ENCODE data around the gene IRF4. TPM values are rescaled to one million over a fixed set of nuclear protein-coding genes. Genes with fewer than 3 reads are reported as not detected.
"Not testable (repeated sequence)": the region's sequence is repeated elsewhere in the genome, so short reads cannot be mapped to it uniquely, and the experiment has no call there.

The IRF4 gene
- total and polyA plus RNA-seq, 2 donors (not counting 1 experiment from before 2014, with no cell fraction given): 75.7 to 142 TPM

- H3K4me3 Mint-ChIP-seq: peak overlapping the region; percentile 51
- intact Hi-C loops (cut with micrococcal nuclease): loop anchor here (5.0 kb wide), 2 partner anchors 40 to 150 kb away; no protein-coding TSS in a partner anchor
- H3K27me3 Mint-ChIP-seq: peaks cover 5% of the 10 kb centered on the region
- no peaks in the 10 kb centered on the region for H3K9me3 Mint-ChIP-seq (ENCODE audit: insufficient read depth)
- peaks cover 0 to 43% (median 0%) of the 10 kb centered on the region in 3 donors for H3K9me3 ChIP-seq (ENCODE audit: control extremely low read depth in 1 of 3, control insufficient read depth in 2 of 3, insufficient read depth in 1 of 3, low read length in 2 of 3)
- CTCF ChIA-PET: interaction anchor here (1.0 to 1.7 kb wide), 5 partner anchors 10 to 160 kb away, joined by 3 to 7 read pairs (median 4); no protein-coding TSS in a partner anchor
- POLR2A ChIA-PET: interaction anchor here (1.1 kb wide), 2 partner anchors 14 to 23 kb away, joined by 3 read pairs; partner anchors contain the start of gene IRF4
- H3K4me1 Mint-ChIP-seq: peaks cover 57% of the 10 kb centered on the region
- H3K9ac ChIP-seq (ENCODE audit: low read length): no peak overlapping the region
- no peaks in the 10 kb centered on the region for H4K20me1 ChIP-seq (ENCODE audit: control insufficient read depth, insufficient read depth, low read length, poor library complexity, severe bottlenecking)
- H3K27ac Mint-ChIP-seq: peak overlapping the region; percentile 5
- peaks cover 57 to 61% of the 10 kb centered on the region in 2 donors for H3K4me1 ChIP-seq (ENCODE audit: control insufficient read depth in 2 of 2, insufficient read depth in 2 of 2, low read length in 2 of 2)
- H3K27ac ChIP-seq (ENCODE audit: low read length in 2 of 2): peak overlapping the region in 1 of 2 donors; percentile 5
- H2AFZ ChIP-seq (ENCODE audit: insufficient read depth, low read depth, low read length, poor library complexity, severe bottlenecking): no peak overlapping the region
- no peak for TF ChIP-seq EZH2 (IDR thresholded peaks at IDR 0.05; ENCODE audit: borderline replicate concordance, insufficient read depth, low read depth, low read length, poor library complexity, severe bottlenecking)
- TF ChIP-seq CTCF (IDR thresholded peaks at IDR 0.05): no peak
- H3K4me2 ChIP-seq (replicated peaks; ENCODE audit: low read depth, low read length, poor library complexity, severe bottlenecking): peak overlapping the region; percentile 23
- 68% methylated on average over 7 of the region's 10 CpGs for WGBS (ENCODE audit: insufficient coverage)
- DNase-seq: peak; percentile 68
- no peaks in the 10 kb centered on the region for H3K79me2 ChIP-seq (ENCODE audit: control insufficient read depth, insufficient read depth, low read length)
- H3K4me3 ChIP-seq (ENCODE audit: control extremely low read depth in 1 of 5, extremely low read depth in 1 of 5, insufficient read depth in 1 of 5, low read depth in 2 of 5, low read length in 4 of 5): no peak overlapping the region
- peak; percentile 31 for ATAC-seq (ENCODE audit: low read depth)
- H3K36me3 ChIP-seq (replicated peaks in 1 of 2; ENCODE audit: control extremely low read depth in 1 of 2, control insufficient read depth in 1 of 2, extremely low read depth in 1 of 2, insufficient read depth in 2 of 2, low read length in 1 of 2): no peaks in the 10 kb centered on the region
- peaks cover 0 to 2% (median 0%) of the 10 kb centered on the region in 4 experiments for H3K27me3 ChIP-seq (replicated peaks in 1 of 4; ENCODE audit: control extremely low read depth in 1 of 4, control insufficient read depth in 3 of 4, insufficient read depth in 4 of 4, low read length in 3 of 4)
These were observed 14.5 kb upstream of the IRF4 start for GRCh38 chr6:376827-377640.

GRCh38 chr6:377641-378020 lies 13.9 kb upstream of the IRF4 start:
- POLR2A ChIA-PET: interaction anchor here (1.1 kb wide), 1 partner anchor 22 kb away, joined by 3 read pairs; no protein-coding TSS in a partner anchor
- H3K27me3 ChIP-seq (replicated peaks in 1 of 4; ENCODE audit: control extremely low read depth in 1 of 4, control insufficient read depth in 3 of 4, insufficient read depth in 4 of 4, low read length in 3 of 4); H3K9ac ChIP-seq (ENCODE audit: low read length); DNase-seq; H3K27me3 Mint-ChIP-seq; H3K9me3 Mint-ChIP-seq (ENCODE audit: insufficient read depth); H4K20me1 ChIP-seq (ENCODE audit: control insufficient read depth, insufficient read depth, low read length, poor library complexity, severe bottlenecking); H3K79me2 ChIP-seq (ENCODE audit: control insufficient read depth, insufficient read depth, low read length); H2AFZ ChIP-seq (ENCODE audit: insufficient read depth, low read depth, low read length, poor library complexity, severe bottlenecking); H3K27ac ChIP-seq (ENCODE audit: low read length in 2 of 2); ATAC-seq (ENCODE audit: low read depth); H3K36me3 ChIP-seq (replicated peaks in 1 of 2; ENCODE audit: control extremely low read depth in 1 of 2, control insufficient read depth in 1 of 2, extremely low read depth in 1 of 2, insufficient read depth in 2 of 2, low read length in 1 of 2): not testable (repeated sequence)
- intact Hi-C loops (cut with micrococcal nuclease): loop anchor here (5.0 kb wide), 2 partner anchors 40 to 150 kb away; no protein-coding TSS in a partner anchor
- peaks cover 0 to 41% (median 0%) of the 10 kb centered on the region in 3 donors for H3K9me3 ChIP-seq (ENCODE audit: control extremely low read depth in 1 of 3, control insufficient read depth in 2 of 3, insufficient read depth in 1 of 3, low read length in 2 of 3)
- H3K4me1 ChIP-seq (ENCODE audit: control insufficient read depth in 2 of 2, insufficient read depth in 2 of 2, low read length in 2 of 2): peaks cover 51 to 55% of the 10 kb centered on the region in 2 donors
- peaks cover 52% of the 10 kb centered on the region for H3K4me1 Mint-ChIP-seq
- 83% methylated on average over 11 of the region's 13 CpGs for WGBS (ENCODE audit: insufficient coverage)
- peak overlapping the region in 1 of 5 experiments; percentile 13 for H3K4me3 ChIP-seq (ENCODE audit: control extremely low read depth in 1 of 5, extremely low read depth in 1 of 5, insufficient read depth in 1 of 5, low read depth in 2 of 5, low read length in 4 of 5)
- CTCF ChIA-PET: interaction anchor here (1.4 to 1.7 kb wide), 4 partner anchors 10 to 19 kb away, joined by 3 to 7 read pairs (median 4); no protein-coding TSS in a partner anchor
- peak overlapping the region; percentile 47 for H3K27ac Mint-ChIP-seq
- H3K4me2 ChIP-seq (replicated peaks; ENCODE audit: low read depth, low read length, poor library complexity, severe bottlenecking): peak overlapping the region; percentile 40
- H3K4me3 Mint-ChIP-seq: peak overlapping the region; percentile 76

Measured in B cell (primary cell).